T-helper 9 cell (primary cell): ENCODE results near the gene RDX.

Experiments used
- DNase-seq: peaks from one replicate; pipeline ENCODE4 v3.0.0-alpha.2; 2020

The RDX gene

DNA sequence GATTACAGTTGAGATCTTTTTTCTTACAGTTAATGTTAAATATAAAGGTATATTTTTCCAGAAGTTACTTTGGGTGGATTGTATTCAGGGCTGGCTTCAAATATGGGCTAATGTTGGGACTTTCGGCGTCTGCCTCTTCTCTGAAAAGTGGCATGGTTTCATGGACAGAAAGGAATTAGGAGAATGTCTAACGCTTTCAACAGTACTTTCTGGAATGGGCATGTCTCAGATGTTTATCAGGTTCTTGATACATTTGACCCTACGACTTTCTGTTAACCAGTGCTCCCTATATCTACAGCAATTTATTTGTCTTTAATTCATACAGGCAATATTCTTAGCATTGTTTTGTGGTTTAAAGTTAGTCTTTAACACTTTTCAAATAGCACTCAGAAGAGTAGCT lies 169.5 kb downstream of the RDX start:
- no peak for DNase-seq

DNA sequence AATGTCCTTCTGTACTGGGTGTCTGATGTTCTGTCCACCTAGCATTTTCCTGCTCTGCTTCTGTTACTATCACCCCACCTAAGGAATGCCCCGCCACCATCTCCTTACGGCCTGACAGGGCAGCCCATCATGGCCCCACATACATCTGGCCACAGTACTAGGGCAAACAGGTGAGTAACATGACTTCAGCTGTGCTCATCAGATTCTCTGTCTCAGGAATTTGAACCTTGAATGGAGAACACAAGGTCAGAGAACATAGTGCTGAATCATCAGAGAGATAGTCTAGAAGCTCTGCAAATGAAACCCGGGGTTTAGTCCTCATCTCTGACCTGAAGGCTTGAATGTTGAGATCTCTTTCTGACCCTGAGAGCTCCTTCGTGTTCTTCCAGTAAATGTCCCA lies 170.8 kb downstream of the RDX start:
- no peak for DNase-seq
